ENCODE results near the gene GOLT1A.
A peak's percentile ranks its signal among the peaks of the same experiment; 100 is the strongest.

The GOLT1A gene

GRCh38 chr1:204213668-204214662 is at the start of gene GOLT1A:
GOLT1A (minus strand) TSS chr1:204213988; CDS start chr1:204213906, 82 bp downstream.
- peak; percentile 65 for ATAC-seq
- DNase-seq: peak; percentile 55

GRCh38 chr1:204263254-204263910 is 49.6 kb upstream of the GOLT1A start:
- no peak for DNase-seq
- ATAC-seq: no peak

GRCh38 chr1:204262506-204263253 is 48.9 kb upstream of the GOLT1A start:
- no peak for ATAC-seq
- no peak for DNase-seq

GRCh38 chr1:204261746-204262505 is 48.1 kb upstream of the GOLT1A start:
- no peak for ATAC-seq
- DNase-seq: no peak

- DNase-seq: no peak
- no peak for ATAC-seq
Measured at GRCh38 chr1:204261266-204261665, 47.5 kb upstream of the GOLT1A start.

- no peak for DNase-seq
- ATAC-seq: no peak
Measured at GRCh38 chr1:204260601-204261197, 46.9 kb upstream of the GOLT1A start.

- DNase-seq (no peak), ATAC-seq (no peak)
Measured at GRCh38 chr1:204259782-204260181, 46.0 kb upstream of the GOLT1A start.

- ATAC-seq (no peak), DNase-seq (no peak)
Measured at GRCh38 chr1:204259196-204259595, 45.4 kb upstream of the GOLT1A start.

GRCh38 chr1:204258213-204259115 is 44.7 kb upstream of the GOLT1A start:
- ATAC-seq: peak; percentile 24

GRCh38 chr1:204257446-204257845 is 43.7 kb upstream of the GOLT1A start:
- no peak for DNase-seq

More at GRCh38 chr1:204258213-204259115, 44.7 kb upstream of the GOLT1A start:
- peak; percentile 58 for DNase-seq

GRCh38 chr1:204256531-204256930 is 42.7 kb upstream of the GOLT1A start:
- no peak for DNase-seq
- ATAC-seq: no peak

More at GRCh38 chr1:204257446-204257845, 43.7 kb upstream of the GOLT1A start:
- no peak for ATAC-seq

GRCh38 chr1:204255966-204256365 is 42.2 kb upstream of the GOLT1A start:
- ATAC-seq (no peak), DNase-seq (no peak)

- DNase-seq: no peak
- no peak for ATAC-seq
Measured at GRCh38 chr1:204255225-204255624, 41.4 kb upstream of the GOLT1A start.

- ATAC-seq: no peak
- no peak for DNase-seq
Measured at GRCh38 chr1:204254031-204254661, 40.4 kb upstream of the GOLT1A start.

- DNase-seq (no peak), ATAC-seq (no peak)
Measured at GRCh38 chr1:204251926-204252689, 38.3 kb upstream of the GOLT1A start.

GRCh38 chr1:204251286-204251685 is 37.5 kb upstream of the GOLT1A start:
- DNase-seq (no peak), ATAC-seq (no peak)

- ATAC-seq: no peak
- no peak for DNase-seq
Measured at GRCh38 chr1:204250428-204251030, 36.7 kb upstream of the GOLT1A start.

- ATAC-seq (no peak), DNase-seq (no peak)
Measured at GRCh38 chr1:204249736-204250427, 36.1 kb upstream of the GOLT1A start.

All from stimulated activated naive CD8-positive, alpha-beta T cell treated with anti-CD3 and anti-CD28 coated beads, Interleukin-15, Interleukin-2, amounts not matched to agents 100 U/mL and 50 U/mL, for 24 hours (primary cell).